ENCODE data around the gene JTB. TPM values are rescaled to one million over a fixed set of nuclear protein-coding genes. Genes with fewer than 3 reads are reported as not detected.

Gene JTB
- total RNA-seq, 2 donors from 2014 or later = 151 to 177 TPM

GRCh38 chr1:153926405-153926804, 51.1 kb downstream of the JTB start:
- no peak overlapping the region for H3K4me3 ChIP-seq
- no peak for TF ChIP-seq CTCF (IDR thresholded peaks at IDR 0.05)
- no peak for TF ChIP-seq POLR2A (IDR thresholded peaks at IDR 0.05)
- DNase-seq (no peak), ATAC-seq (no peak)
- no peaks in the 10 kb centered on the region for H3K27me3 ChIP-seq
- peaks cover 0 to 6% of the 10 kb centered on the region in 2 donors for H3K36me3 ChIP-seq (replicated peaks in 1 of 2; ENCODE audit: insufficient read depth in 1 of 2, low read depth in 2 of 2)
- no peaks in the 10 kb centered on the region for H3K9me3 ChIP-seq
- 68 to 76% methylated on average over 4 of the region's 4 CpGs for WGBS, 2 donors
- intact Hi-C loops (cut with DNase I) = no loop called here
- peaks cover 13% of the 10 kb centered on the region for H3K4me1 ChIP-seq
- no peak overlapping the region for H3K27ac ChIP-seq

Small RNA genes within 50 kb of the gene (microRNA-seq; reads per million reads assigned to microRNA genes)
- 0 reads per million in 2 donors for gene MIR6737 (ENCODE audit: borderline number of aligned reads in 2 of 2, borderline replicate concordance in 2 of 2)

Small RNA genes within 50 kb of the gene (small RNA-seq; reads per million reads assigned to genes)
- not detected for gene MIR6737

Other genes with a start within 250 kb of the JTB start
- 10 to 100 TPM; 25.4 to 33.3 TPM for gene INTS3, start 249.6 kb downstream of the JTB start, total RNA-seq
- gene SLC27A3, start 202.3 kb downstream of the JTB start, total RNA-seq = 10 to 100 TPM; 15.0 to 21.1 TPM
- gene GATAD2B, start 54.7 kb downstream of the JTB start, total RNA-seq = 10 to 100 TPM in 1 of 2 donors, 1 to 10 TPM in 1; 7.8 to 12.5 TPM
- gene DENND4B, start 31.0 kb downstream of the JTB start, total RNA-seq = 10 to 100 TPM; 33.2 to 54.7 TPM
- gene CRTC2, start 19.1 kb downstream of the JTB start, total RNA-seq = 10 to 100 TPM; 15.2 to 15.8 TPM
- 10 to 100 TPM; 30.7 to 35.5 TPM for gene SLC39A1, start 14.1 kb downstream of the JTB start, total RNA-seq
- 10 to 100 TPM in 1 of 2 donors, under 1 TPM in 1; 0.66 to 14.0 TPM for gene CREB3L4, start 9.8 kb downstream of the JTB start, total RNA-seq
- 10 to 100 TPM; 16.2 to 29.6 TPM for gene RAB13, start 8.7 kb upstream of the JTB start, total RNA-seq
- gene RPS27, start 13.1 kb upstream of the JTB start, total RNA-seq = 100 to 1,000 TPM; 538 to 734 TPM
- not detected for gene NUP210L, start 177.4 kb upstream of the JTB start, total RNA-seq
- gene TPM3, start 214.4 kb upstream of the JTB start, total RNA-seq = 100 to 1,000 TPM in 1 of 2 donors, 10 to 100 TPM in 1; 74.2 to 131 TPM
- not detected for gene CFAP141, start 228.7 kb upstream of the JTB start, total RNA-seq
- 10 to 100 TPM; 38.1 to 50.1 TPM for gene UBAP2L, start 243.3 kb upstream of the JTB start, total RNA-seq